ENCODE measurements around the gene ALG2.

The ALG2 gene

GRCh38 chr9:99187311-99187710 is 34.4 kb downstream of the ALG2 start:
- H3K9me3 ChIP-seq: no peaks in the 10 kb centered on the region
- no peak overlapping the region for H3K4me3 ChIP-seq (ENCODE audit: low read depth, low read length)
- H3K27me3 ChIP-seq: no peaks in the 10 kb centered on the region
- no peak for DNase-seq
- TF ChIP-seq CTCF (IDR thresholded peaks at IDR 0.05; ENCODE audit: low read depth, low read length): no peak
- peaks cover 6% of the 10 kb centered on the region; the same call in 1 of the 2 replicates for H3K4me1 ChIP-seq
- no peaks in the 10 kb centered on the region for H3K36me3 ChIP-seq

GRCh38 chr9:99185934-99186333 is 35.8 kb downstream of the ALG2 start:
- H3K4me1 ChIP-seq: peaks cover 6% of the 10 kb centered on the region; the same call in 1 of the 2 replicates
- no peaks in the 10 kb centered on the region for H3K36me3 ChIP-seq
- H3K9me3 ChIP-seq: no peaks in the 10 kb centered on the region
- TF ChIP-seq CTCF (IDR thresholded peaks at IDR 0.05; ENCODE audit: low read depth, low read length): no peak
- no peak overlapping the region for H3K4me3 ChIP-seq (ENCODE audit: low read depth, low read length)
- peak; percentile 52 for DNase-seq
- no peaks in the 10 kb centered on the region for H3K27me3 ChIP-seq

- no peaks in the 10 kb centered on the region for H3K36me3 ChIP-seq
- no peak for TF ChIP-seq CTCF (IDR thresholded peaks at IDR 0.05; ENCODE audit: low read depth, low read length)
- H3K4me1 ChIP-seq: peaks cover 6% of the 10 kb centered on the region; the same call in 1 of the 2 replicates
- DNase-seq: no peak
- no peaks in the 10 kb centered on the region for H3K9me3 ChIP-seq
- no peak overlapping the region for H3K4me3 ChIP-seq (ENCODE audit: low read depth, low read length)
- H3K27me3 ChIP-seq: no peaks in the 10 kb centered on the region
Observed at GRCh38 chr9:99185348-99185632, 36.5 kb downstream of the ALG2 start.

- Histone ChIP-seq H3K27me3 (no peaks in the 10 kb centered on the region), H3K9me3 (no peaks in the 10 kb centered on the region), H3K4me1 (peaks cover 6% of the 10 kb centered on the region; the same call in 1 of the 2 replicates), H3K4me3 (ENCODE audit: low read depth, low read length) (no peak overlapping the region), H3K36me3 (no peaks in the 10 kb centered on the region)
- peak; percentile 97 for TF ChIP-seq CTCF (IDR thresholded peaks at IDR 0.05; ENCODE audit: low read depth, low read length)
- DNase-seq: peak; percentile 87
Observed at GRCh38 chr9:99184475-99185347, 37.0 kb downstream of the ALG2 start.

GRCh38 chr9:99184110-99184474 is 37.6 kb downstream of the ALG2 start:
- Histone ChIP-seq H3K4me1 (peaks cover 6% of the 10 kb centered on the region; the same call in 1 of the 2 replicates), H3K27me3 (no peaks in the 10 kb centered on the region), H3K9me3 (no peaks in the 10 kb centered on the region), H3K4me3 (ENCODE audit: low read depth, low read length) (no peak overlapping the region), H3K36me3 (no peaks in the 10 kb centered on the region)
- no peak for TF ChIP-seq CTCF (IDR thresholded peaks at IDR 0.05; ENCODE audit: low read depth, low read length)
- DNase-seq: peak; percentile 24

GRCh38 chr9:99183616-99184015 is 38.1 kb downstream of the ALG2 start:
- no peaks in the 10 kb centered on the region for H3K9me3 ChIP-seq
- peaks cover 6% of the 10 kb centered on the region; the same call in 1 of the 2 replicates for H3K4me1 ChIP-seq
- no peaks in the 10 kb centered on the region for H3K27me3 ChIP-seq
- no peak for TF ChIP-seq CTCF (IDR thresholded peaks at IDR 0.05; ENCODE audit: low read depth, low read length)
- no peak for DNase-seq
- no peak overlapping the region for H3K4me3 ChIP-seq (ENCODE audit: low read depth, low read length)
- H3K36me3 ChIP-seq: no peaks in the 10 kb centered on the region

All from BE2C (cell line).